ENCODE data around the gene TSHZ2. TPM values are rescaled to one million over a fixed set of nuclear protein-coding genes. Genes with fewer than 3 reads are reported as not detected.
A peak's percentile ranks its signal among the peaks of the same experiment; 100 is the strongest.

Gene TSHZ2
- total RNA-seq, 1 donor from 2014 or later, result 1.2 TPM

- H3K9me3 ChIP-seq (ENCODE audit: insufficient read depth, low read depth, low read length), result no peaks in the 10 kb centered on the region
- H3K27ac Mint-ChIP-seq (ENCODE audit: unreplicated experiment), result no peak overlapping the region
- DNase-seq (ENCODE audit: low read depth), result peak; percentile 32
- H3K27ac ChIP-seq (ENCODE audit: low read depth, low read length), result no peak overlapping the region
- no peaks in the 10 kb centered on the region for H3K27me3 ChIP-seq (ENCODE audit: insufficient read depth, low read length)
- H3K4me3 Mint-ChIP-seq (ENCODE audit: unreplicated experiment), result no peak overlapping the region
- H3K4me1 Mint-ChIP-seq (ENCODE audit: low read depth, unreplicated experiment), result peaks cover 5% of the 10 kb centered on the region
- TF ChIP-seq CTCF (IDR thresholded peaks at IDR 0.05; ENCODE audit: insufficient read depth, low read depth, low read length) (no peak), EZH2 (IDR thresholded peaks at IDR 0.05; ENCODE audit: insufficient read depth, low read length) (no peak)
- H3K4me1 ChIP-seq (ENCODE audit: insufficient read depth, low read length), result no peaks in the 10 kb centered on the region
- peak overlapping the region; percentile 29 for H2AFZ ChIP-seq (ENCODE audit: low read depth, low read length)
- peak overlapping the region; percentile 43 for H3K9ac ChIP-seq (ENCODE audit: low read length)
- no peaks in the 10 kb centered on the region for H3K9me3 Mint-ChIP-seq (ENCODE audit: unreplicated experiment)
- peak overlapping the region; percentile 47 for H3K4me2 ChIP-seq (ENCODE audit: low read length)
- H3K36me3 ChIP-seq (ENCODE audit: insufficient read depth, low read length), result no peaks in the 10 kb centered on the region
- H3K79me2 ChIP-seq (ENCODE audit: insufficient read depth, low read length), result no peaks in the 10 kb centered on the region
- no peak for FAIRE-seq
- H4K20me1 ChIP-seq (ENCODE audit: insufficient read depth, low read length), result no peaks in the 10 kb centered on the region
- peaks cover 29% of the 10 kb centered on the region for H3K27me3 Mint-ChIP-seq (ENCODE audit: low read depth, unreplicated experiment)
- H3K36me3 Mint-ChIP-seq (ENCODE audit: low read depth, unreplicated experiment), result no peaks in the 10 kb centered on the region
- no peak overlapping the region for H3K4me3 ChIP-seq (ENCODE audit: insufficient read depth, low read depth, low read length)
Measured at GRCh38 chr20:52975029-52975732, 3.0 kb downstream of the TSHZ2 start.

- DNase-seq (ENCODE audit: low read depth), result no peak
- H4K20me1 ChIP-seq (ENCODE audit: insufficient read depth, low read length), result no peaks in the 10 kb centered on the region
- Mint-ChIP-seq H3K36me3 (ENCODE audit: low read depth, unreplicated experiment) (no peaks in the 10 kb centered on the region), H3K4me1 (ENCODE audit: low read depth, unreplicated experiment) (peaks cover 5% of the 10 kb centered on the region), H3K9me3 (ENCODE audit: unreplicated experiment) (no peaks in the 10 kb centered on the region), H3K4me3 (ENCODE audit: unreplicated experiment) (no peak overlapping the region), H3K27me3 (ENCODE audit: low read depth, unreplicated experiment) (peaks cover 32% of the 10 kb centered on the region), H3K27ac (ENCODE audit: unreplicated experiment) (no peak overlapping the region)
- no peaks in the 10 kb centered on the region for H3K36me3 ChIP-seq (ENCODE audit: insufficient read depth, low read length)
- H3K27ac ChIP-seq (ENCODE audit: low read depth, low read length), result no peak overlapping the region
- H3K4me2 ChIP-seq (ENCODE audit: low read length), result peak overlapping the region; percentile 47
- H3K9ac ChIP-seq (ENCODE audit: low read length), result no peak overlapping the region
- H3K27me3 ChIP-seq (ENCODE audit: insufficient read depth, low read length), result no peaks in the 10 kb centered on the region
- H2AFZ ChIP-seq (ENCODE audit: low read depth, low read length), result no peak overlapping the region
- FAIRE-seq, result no peak
- no peaks in the 10 kb centered on the region for H3K9me3 ChIP-seq (ENCODE audit: insufficient read depth, low read depth, low read length)
- H3K4me3 ChIP-seq (ENCODE audit: insufficient read depth, low read depth, low read length), result no peak overlapping the region
- TF ChIP-seq EZH2 (IDR thresholded peaks at IDR 0.05; ENCODE audit: insufficient read depth, low read length) (no peak), CTCF (IDR thresholded peaks at IDR 0.05; ENCODE audit: insufficient read depth, low read depth, low read length) (no peak)
- no peaks in the 10 kb centered on the region for H3K79me2 ChIP-seq (ENCODE audit: insufficient read depth, low read length)
- no peaks in the 10 kb centered on the region for H3K4me1 ChIP-seq (ENCODE audit: insufficient read depth, low read length)
Measured at GRCh38 chr20:52975803-52976531, 3.8 kb downstream of the TSHZ2 start.

GRCh38 chr20:52978851-52979250 is 6.7 kb downstream of the TSHZ2 start:
- no peaks in the 10 kb centered on the region for H4K20me1 ChIP-seq (ENCODE audit: insufficient read depth, low read length)
- FAIRE-seq (no peak), DNase-seq (ENCODE audit: low read depth) (peak; percentile 77)
- Mint-ChIP-seq H3K36me3 (ENCODE audit: low read depth, unreplicated experiment) (no peaks in the 10 kb centered on the region), H3K27ac (ENCODE audit: unreplicated experiment) (no peak overlapping the region), H3K27me3 (ENCODE audit: low read depth, unreplicated experiment) (peaks cover 34% of the 10 kb centered on the region), H3K4me3 (ENCODE audit: unreplicated experiment) (no peak overlapping the region), H3K9me3 (ENCODE audit: unreplicated experiment) (no peaks in the 10 kb centered on the region), H3K4me1 (ENCODE audit: low read depth, unreplicated experiment) (peaks cover 5% of the 10 kb centered on the region)
- H3K9me3 ChIP-seq (ENCODE audit: insufficient read depth, low read depth, low read length), result no peaks in the 10 kb centered on the region
- H3K36me3 ChIP-seq (ENCODE audit: insufficient read depth, low read length), result no peaks in the 10 kb centered on the region
- no peaks in the 10 kb centered on the region for H3K4me1 ChIP-seq (ENCODE audit: insufficient read depth, low read length)
- H2AFZ ChIP-seq (ENCODE audit: low read depth, low read length), result no peak overlapping the region
- TF ChIP-seq EZH2 (IDR thresholded peaks at IDR 0.05; ENCODE audit: insufficient read depth, low read length), result no peak
- no peak for TF ChIP-seq CTCF (IDR thresholded peaks at IDR 0.05; ENCODE audit: insufficient read depth, low read depth, low read length)
- H3K27ac ChIP-seq (ENCODE audit: low read depth, low read length), result no peak overlapping the region
- no peaks in the 10 kb centered on the region for H3K79me2 ChIP-seq (ENCODE audit: insufficient read depth, low read length)
- no peak overlapping the region for H3K4me3 ChIP-seq (ENCODE audit: insufficient read depth, low read depth, low read length)
- no peaks in the 10 kb centered on the region for H3K27me3 ChIP-seq (ENCODE audit: insufficient read depth, low read length)
- no peak overlapping the region for H3K4me2 ChIP-seq (ENCODE audit: low read length)
- no peak overlapping the region for H3K9ac ChIP-seq (ENCODE audit: low read length)

All from astrocyte (in vitro differentiated cells and primary cell).